HFFc6 (cell line): ENCODE measurements around the gene TMLHE. TPM values are rescaled to one million over a fixed set of nuclear protein-coding genes. Genes with fewer than 3 reads are reported as not detected.
"Not testable (repeated sequence)": the region's sequence is repeated elsewhere in the genome, so short reads cannot be mapped to it uniquely, and the experiment has no call there.

Experiments
- DNase-seq: peaks from one replicate; pipeline ENCODE4 v3.0.0-alpha.2; 2018
- H3K27ac Mint-ChIP-seq: 2 replicates; pipeline ENCODE4 v1.8.0; 2020; ENCODE audit warnings: mild to moderate bottlenecking, mixed read lengths
- H3K27me3 Mint-ChIP-seq: 2 replicates; pipeline ENCODE4 v1.8.0; 2021; ENCODE audit warnings: mild to moderate bottlenecking, moderate library complexity, mixed read lengths; ENCODE audit not compliant: insufficient read depth
- H3K36me3 Mint-ChIP-seq: 2 replicates; pipeline ENCODE4 v1.8.0; 2021; ENCODE audit warnings: low read depth, mixed read lengths
- H3K4me1 Mint-ChIP-seq: 2 replicates; pipeline ENCODE4 v1.8.0; 2020; ENCODE audit warnings: low read depth, mixed read lengths
- H3K4me3 Mint-ChIP-seq: 2 replicates; pipeline ENCODE4 v1.8.0; 2020; ENCODE audit warnings: mild to moderate bottlenecking, moderate library complexity, mixed read lengths
- H3K9me3 Mint-ChIP-seq: 2 replicates; pipeline ENCODE4 v1.8.0; 2020; ENCODE audit warnings: mild to moderate bottlenecking, mixed read lengths
- total RNA-seq, 6 experiments: library from RNA; stranded (reverse); fragmentation: NEBNext Ultra II Directional; extraction: Animal tissue kit (Norgen Biotek cat#: 25700); gene quantifications; 2 replicates in 1 of 6; 3 replicates in 5 of 6; pipeline ENCODE4 v1.2.3, GENCODE V29; 2021
- TF ChIP-seq, protein P1 (sequence below): fragments of 200-600 bp; sonication (generic); IDR thresholded peaks from 2 replicates; pipeline ENCODE4 v1.5.0; 2021; ENCODE audit warnings: antibody characterized with exemption, mild to moderate bottlenecking

Gene TMLHE
- total RNA-seq, 6 experiments from 2014 or later, result 12.2 to 15.7 (median 13.2) TPM

DNA sequence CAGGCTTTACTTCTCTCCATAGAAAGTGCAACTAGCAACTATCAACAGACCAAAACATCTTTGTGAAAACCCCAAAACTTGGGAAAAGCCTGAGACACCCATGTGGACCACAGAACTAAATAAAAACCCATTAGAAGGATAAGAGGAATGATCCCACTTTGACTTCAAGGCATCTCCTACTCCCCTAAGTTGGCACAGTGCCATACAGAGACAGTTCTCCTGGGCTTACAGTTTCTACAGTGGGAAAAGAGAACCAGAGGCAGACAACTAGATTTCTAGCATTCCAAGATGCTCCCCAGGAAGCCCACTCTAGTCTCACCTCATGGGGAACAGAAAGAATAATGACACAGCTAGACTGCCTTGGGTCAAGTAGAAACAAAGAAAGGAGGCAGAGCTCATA is 20.4 kb downstream of the TMLHE start:
- H3K9me3 Mint-ChIP-seq, result peaks cover 12% of the 10 kb centered on the region
- no peak overlapping the region for H3K27ac Mint-ChIP-seq
- no peak overlapping the region for H3K4me3 Mint-ChIP-seq
- peaks cover 8% of the 10 kb centered on the region for H3K36me3 Mint-ChIP-seq
- TF ChIP-seq, protein P1, sequence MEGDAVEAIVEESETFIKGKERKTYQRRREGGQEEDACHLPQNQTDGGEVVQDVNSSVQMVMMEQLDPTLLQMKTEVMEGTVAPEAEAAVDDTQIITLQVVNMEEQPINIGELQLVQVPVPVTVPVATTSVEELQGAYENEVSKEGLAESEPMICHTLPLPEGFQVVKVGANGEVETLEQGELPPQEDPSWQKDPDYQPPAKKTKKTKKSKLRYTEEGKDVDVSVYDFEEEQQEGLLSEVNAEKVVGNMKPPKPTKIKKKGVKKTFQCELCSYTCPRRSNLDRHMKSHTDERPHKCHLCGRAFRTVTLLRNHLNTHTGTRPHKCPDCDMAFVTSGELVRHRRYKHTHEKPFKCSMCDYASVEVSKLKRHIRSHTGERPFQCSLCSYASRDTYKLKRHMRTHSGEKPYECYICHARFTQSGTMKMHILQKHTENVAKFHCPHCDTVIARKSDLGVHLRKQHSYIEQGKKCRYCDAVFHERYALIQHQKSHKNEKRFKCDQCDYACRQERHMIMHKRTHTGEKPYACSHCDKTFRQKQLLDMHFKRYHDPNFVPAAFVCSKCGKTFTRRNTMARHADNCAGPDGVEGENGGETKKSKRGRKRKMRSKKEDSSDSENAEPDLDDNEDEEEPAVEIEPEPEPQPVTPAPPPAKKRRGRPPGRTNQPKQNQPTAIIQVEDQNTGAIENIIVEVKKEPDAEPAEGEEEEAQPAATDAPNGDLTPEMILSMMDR, result no peak
- H3K27me3 Mint-ChIP-seq, result no peaks in the 10 kb centered on the region
- H3K4me1 Mint-ChIP-seq, result no peaks in the 10 kb centered on the region
- no peak for DNase-seq

DNA sequence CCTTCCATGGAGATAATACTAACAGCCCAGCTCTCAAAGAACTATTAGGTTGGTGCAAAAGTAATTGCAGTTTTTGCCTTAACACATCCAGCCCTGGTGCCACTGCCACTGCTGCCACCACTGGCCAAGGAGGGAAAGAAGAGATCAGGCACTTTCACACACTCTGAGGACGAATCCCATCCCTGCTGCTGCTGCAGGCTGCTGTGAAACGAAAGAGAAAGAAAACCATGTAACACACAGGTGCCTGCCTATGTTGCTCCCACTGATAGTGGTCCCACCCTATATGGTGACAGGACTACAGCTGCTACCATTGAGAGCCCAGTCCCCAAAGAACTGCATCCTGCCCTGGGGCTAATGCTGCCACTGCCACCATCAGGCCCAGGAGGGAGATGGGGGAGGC is 35.1 kb downstream of the TMLHE start:
- TF ChIP-seq, protein P1, result no peak
- Mint-ChIP-seq H3K36me3 (peaks cover 4% of the 10 kb centered on the region; the same call in 1 of the 2 replicates), H3K27me3 (no peaks in the 10 kb centered on the region), H3K4me3 (no peak overlapping the region), H3K27ac (no peak overlapping the region), H3K4me1 (no peaks in the 10 kb centered on the region), H3K9me3 (no peaks in the 10 kb centered on the region)
- DNase-seq, result no peak

DNA sequence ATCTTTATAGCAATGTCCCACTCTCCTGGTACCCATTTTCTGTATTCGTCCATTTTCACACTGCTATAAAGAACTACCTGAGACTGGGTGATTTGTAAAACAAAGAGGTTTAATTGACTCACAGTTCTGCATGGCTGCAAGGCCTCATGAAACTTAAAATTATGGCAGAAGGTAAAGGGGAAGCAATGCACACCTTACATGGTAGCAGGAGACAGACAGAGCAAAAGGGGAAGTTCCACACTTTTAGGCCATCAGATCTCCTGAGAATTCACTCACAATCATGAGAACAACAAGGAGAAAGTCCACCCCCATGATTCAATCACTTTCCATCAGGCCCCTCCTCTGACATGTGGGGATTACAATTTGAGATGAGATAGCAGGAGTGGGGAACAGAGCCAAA is 49.7 kb downstream of the TMLHE start:
- TF ChIP-seq, protein P1, result no peak
- DNase-seq, result no peak
- Mint-ChIP-seq H3K27me3 (no peaks in the 10 kb centered on the region; the same call in 1 of the 2 replicates), H3K36me3 (peaks cover 16% of the 10 kb centered on the region), H3K9me3 (no peaks in the 10 kb centered on the region), H3K27ac (no peak overlapping the region), H3K4me1 (no peaks in the 10 kb centered on the region), H3K4me3 (no peak overlapping the region)

- no peak overlapping the region for H3K27ac Mint-ChIP-seq
- no peak for DNase-seq
- H3K4me1 Mint-ChIP-seq, result no peaks in the 10 kb centered on the region
- TF ChIP-seq, protein P1, result no peak
- peaks cover 37% of the 10 kb centered on the region for H3K36me3 Mint-ChIP-seq
- H3K9me3 Mint-ChIP-seq, result peaks cover 5% of the 10 kb centered on the region; the same call in 1 of the 2 replicates
- H3K4me3 Mint-ChIP-seq, result no peak overlapping the region
- no peaks in the 10 kb centered on the region for H3K27me3 Mint-ChIP-seq
Measured at GRCh38 chrX:155544881-155545280, 67.9 kb downstream of the TMLHE start.

- H3K36me3 Mint-ChIP-seq, result peaks cover 14% of the 10 kb centered on the region
- no peak for DNase-seq
- no peak overlapping the region for H3K4me3 Mint-ChIP-seq
- no peaks in the 10 kb centered on the region; the same call in 1 of the 2 replicates for H3K9me3 Mint-ChIP-seq
- H3K4me1 Mint-ChIP-seq, result peaks cover 14% of the 10 kb centered on the region
- H3K27me3 Mint-ChIP-seq, result no peaks in the 10 kb centered on the region
- H3K27ac Mint-ChIP-seq, result no peak overlapping the region
- TF ChIP-seq, protein P1, result no peak
Measured at GRCh38 chrX:155535866-155536265, 76.9 kb downstream of the TMLHE start.

DNA sequence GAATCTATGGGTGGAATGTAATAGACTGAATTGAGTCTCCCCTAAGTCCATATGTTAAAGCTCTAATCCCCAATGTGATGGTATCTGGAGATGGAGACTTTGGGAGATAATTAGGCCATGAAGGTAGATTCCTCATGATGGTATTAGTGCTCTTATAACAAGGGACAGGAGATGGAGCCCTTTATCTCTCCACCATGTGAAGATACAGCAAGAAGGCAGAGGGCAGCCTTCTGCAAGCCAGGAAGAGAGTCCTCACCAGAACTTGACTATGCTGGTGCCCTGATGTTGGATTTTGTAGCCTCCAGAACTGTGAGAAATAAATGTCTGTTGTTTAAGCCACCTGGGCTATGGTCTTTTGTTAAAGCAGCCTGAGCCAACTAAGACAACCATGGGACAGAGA is 78.0 kb downstream of the TMLHE start:
- TF ChIP-seq, protein P1, result no peak
- Mint-ChIP-seq H3K4me1 (peaks cover 14% of the 10 kb centered on the region), H3K9me3 (no peaks in the 10 kb centered on the region; the same call in 1 of the 2 replicates), H3K27me3 (no peaks in the 10 kb centered on the region), H3K27ac (no peak overlapping the region), H3K4me3 (no peak overlapping the region), H3K36me3 (peaks cover 7% of the 10 kb centered on the region)
- no peak for DNase-seq

DNA sequence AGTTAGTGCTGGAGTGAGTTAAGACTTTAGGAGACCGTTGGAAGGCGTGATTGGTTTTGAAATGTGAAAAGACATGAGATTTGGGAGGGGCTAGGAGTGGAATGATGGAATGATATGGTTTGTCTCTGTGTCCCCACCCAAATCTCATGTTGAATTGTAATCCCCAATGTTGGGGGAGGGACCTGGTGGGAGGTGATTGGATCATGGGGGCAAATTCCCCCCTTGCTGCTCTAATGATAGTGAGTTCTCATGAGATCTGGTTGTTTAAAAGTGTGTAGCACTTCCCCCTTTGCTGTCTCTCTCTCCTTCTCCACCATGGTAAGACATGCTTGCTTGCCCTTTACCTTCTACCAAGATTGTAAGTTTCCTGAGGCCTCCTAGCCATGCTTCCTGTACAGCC is 85.7 kb downstream of the TMLHE start:
- H3K27ac Mint-ChIP-seq, H3K4me1 Mint-ChIP-seq, H3K9me3 Mint-ChIP-seq, H3K27me3 Mint-ChIP-seq, DNase-seq, H3K4me3 Mint-ChIP-seq: not testable (repeated sequence)
- peaks cover 43% of the 10 kb centered on the region for H3K36me3 Mint-ChIP-seq
